OCI-LY1 (cell line): ENCODE results near the gene ATN1.
A peak's percentile ranks its signal among the peaks of the same experiment; 100 is the strongest.

Experiments used
- H2AFZ ChIP-seq: fragments of 200-600 bp; sonication (generic), shearing (Covaris generic); 2 replicates; pipeline ENCODE4 v1.6.0; 2014; ENCODE audit warnings: antibody characterized with exemption, mild to moderate bottlenecking, low read length
- H3F3A ChIP-seq: fragments of 200-600 bp; sonication (generic), shearing (Covaris generic); 2 replicates; pipeline ENCODE4 v1.6.0; 2014; ENCODE audit warnings: mild to moderate bottlenecking, antibody characterized with exemption, low read length, moderate library complexity; ENCODE audit not compliant: insufficient read depth
- H3K27ac ChIP-seq: fragments of 200-600 bp; sonication (generic); 2 replicates; pipeline ENCODE4 v1.5.1; 2014; ENCODE audit warnings: low read length, mixed run types, mild to moderate bottlenecking, low read depth; ENCODE audit not compliant: poor library complexity, severe bottlenecking
- H3K27me3 ChIP-seq: fragments of 200-600 bp; sonication (generic); 2 replicates; pipeline ENCODE4 v1.6.0; 2014; ENCODE audit warnings: antibody characterized with exemption, mild to moderate bottlenecking, low read length, moderate library complexity; ENCODE audit not compliant: insufficient read depth
- H3K36me3 ChIP-seq: fragments of 200-600 bp; sonication (generic); 2 replicates; pipeline ENCODE4 v1.6.1; 2014; ENCODE audit warnings: mild to moderate bottlenecking, antibody characterized with exemption, low read length, moderate library complexity, mixed read lengths; ENCODE audit not compliant: insufficient read depth
- H3K4me1 ChIP-seq: fragments of 200-600 bp; sonication (generic); 2 replicates; pipeline ENCODE4 v1.5.1; 2014; ENCODE audit warnings: mild to moderate bottlenecking, low read length, moderate library complexity; ENCODE audit not compliant: insufficient read depth, severe bottlenecking
- H3K4me2 ChIP-seq: fragments of 200-600 bp; sonication (generic), shearing (Covaris generic); 2 replicates; pipeline ENCODE4 v1.6.1; 2014; ENCODE audit warnings: low read length
- H3K4me3 ChIP-seq: fragments of 200-600 bp; sonication (generic); 2 replicates; pipeline ENCODE4 v1.5.1; 2014; ENCODE audit warnings: low read length, low read depth, mild to moderate bottlenecking, mixed read lengths; ENCODE audit not compliant: poor library complexity, severe bottlenecking
- H3K79me2 ChIP-seq: fragments of 200-600 bp; shearing (Covaris generic); 2 replicates; pipeline ENCODE4 v1.6.1; 2016; ENCODE audit warnings: mixed run types, low read length, mixed read lengths; ENCODE audit not compliant: insufficient read depth
- H3K9ac ChIP-seq: fragments of 200-600 bp; sonication (generic), shearing (Covaris generic); 2 replicates; pipeline ENCODE4 v1.6.1; 2014; ENCODE audit warnings: mild to moderate bottlenecking, low read length, mixed read lengths
- H3K9me2 ChIP-seq: fragments of 200-600 bp; sonication (generic), shearing (Covaris generic); 2 replicates; pipeline ENCODE4 v1.6.1; 2014; ENCODE audit warnings: low read depth, mild to moderate bottlenecking, low read length, mixed read lengths
- H3K9me3 ChIP-seq: fragments of 200-600 bp; shearing (Covaris generic); 2 replicates; pipeline ENCODE4 v1.6.1; 2014; ENCODE audit warnings: low read length, mixed read lengths
- H4K20me1 ChIP-seq: fragments of 200-600 bp; sonication (generic), shearing (Covaris generic); 2 replicates; pipeline ENCODE4 v1.6.0; 2016; ENCODE audit warnings: mild to moderate bottlenecking, low read length; ENCODE audit not compliant: insufficient read depth
- CTCF ChIP-seq: fragments of 200-600 bp; sonication (generic), shearing (Covaris generic); IDR thresholded peaks from 2 replicates; pipeline ENCODE4 v1.5.1; 2017; ENCODE audit warnings: mild to moderate bottlenecking, antibody characterized with exemption, low read length, moderate library complexity, mixed read lengths
- EZH2 ChIP-seq: fragments of 200-600 bp; sonication (generic), shearing (Covaris generic); IDR thresholded peaks from 2 replicates; pipeline ENCODE4 v1.8.0; 2017; ENCODE audit warnings: borderline replicate concordance, mixed run types, mild to moderate bottlenecking, antibody characterized with exemption, low read length, moderate library complexity, mixed read lengths

ATN1 gene

GRCh38 chr12:6944381-6945186 is 16.8 kb downstream of the ATN1 start:
- Histone ChIP-seq H3F3A (no peaks in the 10 kb centered on the region), H3K9ac (peak overlapping the region; percentile 79), H2AFZ (no peak overlapping the region), H3K27ac (peak overlapping the region; percentile 91), H3K9me3 (no peaks in the 10 kb centered on the region), H3K79me2 (no peaks in the 10 kb centered on the region), H3K9me2 (no peaks in the 10 kb centered on the region), H4K20me1 (no peaks in the 10 kb centered on the region), H3K4me2 (peak overlapping the region; percentile 91), H3K4me3 (peak overlapping the region; percentile 71), H3K4me1 (peaks cover 39% of the 10 kb centered on the region), H3K27me3 (no peaks in the 10 kb centered on the region), H3K36me3 (no peaks in the 10 kb centered on the region)
- TF ChIP-seq EZH2, result no peak
- TF ChIP-seq CTCF, result peak; percentile 97

- H3K27me3 ChIP-seq, result no peaks in the 10 kb centered on the region
- peak overlapping the region; percentile 45 for H3K9ac ChIP-seq
- peaks cover 41% of the 10 kb centered on the region for H3K4me1 ChIP-seq
- H3K4me3 ChIP-seq, result peak overlapping the region; percentile 71
- no peaks in the 10 kb centered on the region for H3K9me3 ChIP-seq
- no peaks in the 10 kb centered on the region for H3F3A ChIP-seq
- H3K4me2 ChIP-seq, result peak overlapping the region; percentile 91
- peak overlapping the region; percentile 91 for H3K27ac ChIP-seq
- H3K79me2 ChIP-seq, result no peaks in the 10 kb centered on the region
- no peak overlapping the region for H2AFZ ChIP-seq
- no peaks in the 10 kb centered on the region for H3K36me3 ChIP-seq
- H4K20me1 ChIP-seq, result no peaks in the 10 kb centered on the region
- no peaks in the 10 kb centered on the region for H3K9me2 ChIP-seq
- TF ChIP-seq CTCF (no peak), EZH2 (no peak)
These were observed 17.9 kb downstream of the ATN1 start for GRCh38 chr12:6945613-6946012.

- Histone ChIP-seq H2AFZ (no peak overlapping the region), H3K9me2 (no peaks in the 10 kb centered on the region), H3K4me1 (peaks cover 47% of the 10 kb centered on the region), H3K27ac (peak overlapping the region; percentile 91), H3K36me3 (no peaks in the 10 kb centered on the region), H3K9ac (peak overlapping the region; percentile 45), H3K9me3 (no peaks in the 10 kb centered on the region), H3K4me2 (peak overlapping the region; percentile 91), H3K79me2 (no peaks in the 10 kb centered on the region), H3F3A (no peaks in the 10 kb centered on the region), H3K4me3 (peak overlapping the region; percentile 71), H3K27me3 (no peaks in the 10 kb centered on the region), H4K20me1 (no peaks in the 10 kb centered on the region)
- TF ChIP-seq EZH2 (no peak), CTCF (no peak)
These were observed 18.5 kb downstream of the ATN1 start for GRCh38 chr12:6946033-6946919.
